Esophagus squamous epithelium (tissue), 4 donors: ENCODE results near the gene CSF3R.
A peak's percentile ranks its signal among the peaks of the same experiment; 100 is the strongest.

Experiments
- POLR2A ChIP-seq, 4 donors: fragments of 450-650 bp; IDR thresholded peaks; one replicate each; pipeline ENCODE4 v1.6.1; 2017; ENCODE audit warnings: antibody characterized with exemption in 4 of 4, mild to moderate bottlenecking in 4 of 4, moderate library complexity in 3 of 4
- TF ChIP-seq, protein P1 (sequence below), 6 experiments: fragments of 450-650 bp in 4 of 6; fragments of 200-600 bp in 2 of 6; sonication (generic) in 2 of 6; IDR thresholded peaks; one replicate each; pipeline ENCODE4 v1.5.1; 2016 to 2019; ENCODE audit warnings: antibody characterized with exemption in 6 of 6, mild to moderate bottlenecking in 4 of 6, moderate library complexity in 4 of 6

DNA sequence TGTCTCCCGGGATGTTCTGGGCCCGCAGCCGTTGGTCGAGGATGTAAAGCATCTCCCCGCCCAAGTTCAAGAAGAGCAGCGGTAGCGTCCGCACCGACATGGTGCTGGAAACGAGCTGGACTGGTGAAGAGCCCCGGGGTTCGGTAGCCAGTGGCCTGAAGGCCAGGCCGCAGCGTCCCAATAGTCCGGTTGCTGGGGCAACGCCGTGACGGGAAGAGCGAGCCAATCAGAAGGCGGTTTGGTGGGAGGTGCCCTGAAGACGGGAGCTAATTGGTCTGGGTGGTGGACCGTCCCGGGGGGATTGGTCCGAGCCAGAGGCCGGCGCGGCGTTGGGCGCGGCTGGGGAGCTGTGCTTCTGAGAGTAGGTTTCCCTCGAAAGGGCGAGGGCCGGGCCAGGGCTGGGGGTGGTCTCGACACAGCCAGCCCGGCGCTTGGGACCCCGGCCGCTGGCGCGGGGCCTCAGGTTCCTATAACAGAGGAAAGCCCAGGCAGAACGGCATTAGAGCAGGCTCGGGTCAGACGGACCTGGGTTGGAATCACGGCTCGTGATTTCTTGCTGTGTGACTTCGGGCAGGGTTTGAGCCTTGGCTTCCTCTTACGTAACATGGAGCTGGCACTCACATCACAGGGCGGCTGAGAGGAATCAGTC is 32.3 kb downstream of the CSF3R start, which contains the start of gene OSCP1:
- TF ChIP-seq, protein P1, sequence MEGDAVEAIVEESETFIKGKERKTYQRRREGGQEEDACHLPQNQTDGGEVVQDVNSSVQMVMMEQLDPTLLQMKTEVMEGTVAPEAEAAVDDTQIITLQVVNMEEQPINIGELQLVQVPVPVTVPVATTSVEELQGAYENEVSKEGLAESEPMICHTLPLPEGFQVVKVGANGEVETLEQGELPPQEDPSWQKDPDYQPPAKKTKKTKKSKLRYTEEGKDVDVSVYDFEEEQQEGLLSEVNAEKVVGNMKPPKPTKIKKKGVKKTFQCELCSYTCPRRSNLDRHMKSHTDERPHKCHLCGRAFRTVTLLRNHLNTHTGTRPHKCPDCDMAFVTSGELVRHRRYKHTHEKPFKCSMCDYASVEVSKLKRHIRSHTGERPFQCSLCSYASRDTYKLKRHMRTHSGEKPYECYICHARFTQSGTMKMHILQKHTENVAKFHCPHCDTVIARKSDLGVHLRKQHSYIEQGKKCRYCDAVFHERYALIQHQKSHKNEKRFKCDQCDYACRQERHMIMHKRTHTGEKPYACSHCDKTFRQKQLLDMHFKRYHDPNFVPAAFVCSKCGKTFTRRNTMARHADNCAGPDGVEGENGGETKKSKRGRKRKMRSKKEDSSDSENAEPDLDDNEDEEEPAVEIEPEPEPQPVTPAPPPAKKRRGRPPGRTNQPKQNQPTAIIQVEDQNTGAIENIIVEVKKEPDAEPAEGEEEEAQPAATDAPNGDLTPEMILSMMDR (IDR thresholded peaks at IDR 0.05), result no peak
- peak in 3 of 4 donors; percentile 72 to 93 (median 89) for TF ChIP-seq POLR2A (IDR thresholded peaks at IDR 0.05)
